Brain microvascular endothelial cell (primary cell): ENCODE measurements around the gene GTF2H4.
A peak's percentile ranks its signal among the peaks of the same experiment; 100 is the strongest.
"Not testable (repeated sequence)": the region's sequence is repeated elsewhere in the genome, so short reads cannot be mapped to it uniquely, and the experiment has no call there.

Experiments used
- DNase-seq: peaks from one replicate; pipeline ENCODE4 v3.0.0-alpha.2; 2020
- H3K27ac ChIP-seq: fragments of 250-450 bp; sonication (Bioruptor Pico); 2 replicates; pipeline ENCODE4 v1.5.1; 2020; ENCODE audit warnings: mild to moderate bottlenecking, moderate library complexity
- H3K27me3 ChIP-seq: fragments of 250-450 bp; sonication (Bioruptor Pico); replicated peaks from 2 replicates; pipeline ENCODE4 v1.5.1; 2020; ENCODE audit warnings: mild to moderate bottlenecking
- H3K36me3 ChIP-seq: fragments of 250-450 bp; sonication (Bioruptor Pico); replicated peaks from 2 replicates; pipeline ENCODE4 v1.5.1; 2020; ENCODE audit warnings: mild to moderate bottlenecking
- H3K4me3 ChIP-seq: 2 replicates; pipeline ENCODE4 v1.5.1; 2011; ENCODE audit warnings: low read depth, mild to moderate bottlenecking, control low read depth, low read length, moderate library complexity
- in situ Hi-C: cut with HindIII; loops from 2 replicates; pipeline ENCODE4 v1.10.0; 2017; ENCODE audit warnings: low sequenced_read_pairs, low pct_ligation_motif_present
- TF ChIP-seq, protein P1 (sequence below): IDR thresholded peaks from 2 replicates; pipeline ENCODE4 v1.5.1; 2011; ENCODE audit warnings: low read depth, mild to moderate bottlenecking, moderate library complexity, low read length, control low read depth, inconsistent platforms; ENCODE audit errors: missing control alignments

The GTF2H4 gene

DNA sequence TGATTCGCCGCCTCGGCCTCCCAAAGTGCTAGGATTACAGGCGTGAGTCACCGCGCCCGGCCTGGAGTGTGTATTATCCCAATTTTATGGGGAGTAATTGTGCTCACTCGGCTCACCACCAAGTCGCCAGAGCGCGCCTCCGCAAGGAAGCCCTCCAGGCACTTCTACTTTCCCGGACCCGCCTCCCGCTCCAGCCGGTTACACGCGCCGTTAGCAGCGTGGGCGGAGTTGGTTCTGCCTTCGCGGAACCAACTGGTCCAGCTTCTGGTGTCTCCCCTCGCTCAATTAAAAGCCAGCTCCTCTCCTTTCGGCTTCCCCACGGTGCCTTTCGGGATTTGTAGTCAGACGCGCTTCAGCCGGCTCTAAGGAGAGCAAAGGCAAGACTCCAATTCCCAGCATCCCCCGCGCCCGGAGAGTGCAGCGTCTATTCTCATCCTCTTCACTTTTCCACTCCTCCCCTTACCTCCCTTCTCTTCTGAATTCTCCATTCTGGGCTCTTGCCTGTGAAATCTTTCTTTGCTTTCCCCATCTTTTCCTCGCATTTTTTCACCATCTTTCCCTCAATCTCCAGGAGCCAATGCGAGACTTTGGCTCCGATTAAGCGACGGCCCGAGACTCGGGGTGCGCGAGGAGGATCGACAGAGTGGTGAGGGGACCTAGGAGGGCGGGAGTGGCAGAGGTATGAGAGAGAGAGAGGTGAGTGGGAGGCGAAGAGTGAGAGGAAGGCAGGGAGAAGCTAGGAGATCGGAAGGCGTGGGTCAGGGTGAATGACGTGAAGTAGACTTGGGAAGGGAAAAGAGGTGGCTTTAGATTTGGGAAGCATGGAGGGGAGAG lies at the start of gene GTF2H4:
Gene GTF2H4, plus strand, starts transcription at position 450 of the 834 bp plus-strand sequence.
- Histone ChIP-seq H3K4me3 (peak within 1 kb of the TSS; percentile 90), H3K27ac (peak within 1 kb of the TSS; percentile 33)
- TF ChIP-seq, protein P1, sequence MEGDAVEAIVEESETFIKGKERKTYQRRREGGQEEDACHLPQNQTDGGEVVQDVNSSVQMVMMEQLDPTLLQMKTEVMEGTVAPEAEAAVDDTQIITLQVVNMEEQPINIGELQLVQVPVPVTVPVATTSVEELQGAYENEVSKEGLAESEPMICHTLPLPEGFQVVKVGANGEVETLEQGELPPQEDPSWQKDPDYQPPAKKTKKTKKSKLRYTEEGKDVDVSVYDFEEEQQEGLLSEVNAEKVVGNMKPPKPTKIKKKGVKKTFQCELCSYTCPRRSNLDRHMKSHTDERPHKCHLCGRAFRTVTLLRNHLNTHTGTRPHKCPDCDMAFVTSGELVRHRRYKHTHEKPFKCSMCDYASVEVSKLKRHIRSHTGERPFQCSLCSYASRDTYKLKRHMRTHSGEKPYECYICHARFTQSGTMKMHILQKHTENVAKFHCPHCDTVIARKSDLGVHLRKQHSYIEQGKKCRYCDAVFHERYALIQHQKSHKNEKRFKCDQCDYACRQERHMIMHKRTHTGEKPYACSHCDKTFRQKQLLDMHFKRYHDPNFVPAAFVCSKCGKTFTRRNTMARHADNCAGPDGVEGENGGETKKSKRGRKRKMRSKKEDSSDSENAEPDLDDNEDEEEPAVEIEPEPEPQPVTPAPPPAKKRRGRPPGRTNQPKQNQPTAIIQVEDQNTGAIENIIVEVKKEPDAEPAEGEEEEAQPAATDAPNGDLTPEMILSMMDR: no peak

DNA sequence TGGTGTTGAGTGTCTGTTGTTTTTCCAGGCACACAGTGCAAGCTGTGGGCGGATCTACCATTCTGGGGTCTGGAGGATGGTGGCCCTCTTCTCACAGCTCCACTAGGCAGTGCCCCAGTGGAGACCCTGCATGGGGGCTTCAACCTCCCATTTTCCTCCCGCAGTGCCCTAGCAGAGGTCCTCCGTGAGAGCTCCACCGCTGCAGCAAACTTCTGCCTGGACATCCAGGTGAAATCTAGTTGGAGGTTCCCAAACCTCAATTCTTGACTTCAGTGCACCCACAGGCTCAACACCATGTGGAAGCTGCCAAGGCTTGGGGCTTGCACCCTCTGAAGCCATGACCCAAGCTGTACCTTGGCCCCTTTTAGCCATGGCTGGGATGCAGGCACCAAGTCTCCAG lies 48.3 kb upstream of the GTF2H4 start:
- in situ Hi-C loops, H3K27me3 ChIP-seq, DNase-seq, H3K27ac ChIP-seq, H3K36me3 ChIP-seq, H3K4me3 ChIP-seq: not testable (repeated sequence)

More for the DNA sequence above, at the start of gene GTF2H4:
- DNase-seq: peak; percentile 98
- in situ Hi-C loops: no loop called here
- Histone ChIP-seq H3K36me3 (peaks cover 21% of the 10 kb centered on the region), H3K27me3 (no peaks in the 10 kb centered on the region)

DNA sequence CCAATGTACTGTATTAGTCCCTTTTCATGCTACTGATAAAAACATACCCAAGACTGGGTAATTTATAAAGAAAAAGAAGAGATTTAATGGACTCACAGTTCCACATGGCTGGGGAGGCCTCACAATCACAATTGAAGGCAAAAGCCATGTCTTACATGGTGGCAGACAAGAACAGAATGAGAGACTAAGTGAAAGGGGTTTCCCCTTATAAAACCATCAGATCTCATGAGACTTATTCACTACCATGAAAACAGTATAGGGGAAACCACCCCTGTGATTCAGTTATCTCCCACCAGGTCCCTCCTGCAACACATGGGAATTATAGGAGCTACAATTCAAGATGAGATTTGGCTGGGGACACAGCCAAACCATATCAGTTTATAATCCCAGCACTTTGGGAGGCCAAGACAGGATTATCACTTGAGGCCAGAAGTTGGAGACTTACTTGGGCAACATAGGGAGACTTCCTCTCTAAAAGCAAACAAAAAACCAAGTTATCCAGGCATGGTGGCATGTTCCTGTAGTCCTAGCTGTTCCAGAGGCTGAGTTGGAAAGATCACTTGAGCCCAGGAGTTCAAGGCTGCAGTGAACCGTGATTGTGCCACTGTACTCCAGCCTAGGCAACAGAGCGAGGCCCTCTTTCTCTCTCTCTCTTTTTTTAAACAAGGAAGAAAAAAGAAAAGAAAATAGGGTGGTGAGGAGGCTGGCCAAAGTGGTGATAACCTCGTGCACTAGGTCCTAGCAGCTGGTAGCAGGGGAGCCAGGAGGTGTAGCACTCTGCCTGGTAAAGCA lies 46.6 kb upstream of the GTF2H4 start:
- TF ChIP-seq, protein P1: no peak
- H3K27ac ChIP-seq: no peak overlapping the region
- in situ Hi-C loops: no loop called here
- no peaks in the 10 kb centered on the region for H3K36me3 ChIP-seq
- no peaks in the 10 kb centered on the region for H3K27me3 ChIP-seq
- H3K4me3 ChIP-seq: no peak overlapping the region
- DNase-seq: no peak

DNA sequence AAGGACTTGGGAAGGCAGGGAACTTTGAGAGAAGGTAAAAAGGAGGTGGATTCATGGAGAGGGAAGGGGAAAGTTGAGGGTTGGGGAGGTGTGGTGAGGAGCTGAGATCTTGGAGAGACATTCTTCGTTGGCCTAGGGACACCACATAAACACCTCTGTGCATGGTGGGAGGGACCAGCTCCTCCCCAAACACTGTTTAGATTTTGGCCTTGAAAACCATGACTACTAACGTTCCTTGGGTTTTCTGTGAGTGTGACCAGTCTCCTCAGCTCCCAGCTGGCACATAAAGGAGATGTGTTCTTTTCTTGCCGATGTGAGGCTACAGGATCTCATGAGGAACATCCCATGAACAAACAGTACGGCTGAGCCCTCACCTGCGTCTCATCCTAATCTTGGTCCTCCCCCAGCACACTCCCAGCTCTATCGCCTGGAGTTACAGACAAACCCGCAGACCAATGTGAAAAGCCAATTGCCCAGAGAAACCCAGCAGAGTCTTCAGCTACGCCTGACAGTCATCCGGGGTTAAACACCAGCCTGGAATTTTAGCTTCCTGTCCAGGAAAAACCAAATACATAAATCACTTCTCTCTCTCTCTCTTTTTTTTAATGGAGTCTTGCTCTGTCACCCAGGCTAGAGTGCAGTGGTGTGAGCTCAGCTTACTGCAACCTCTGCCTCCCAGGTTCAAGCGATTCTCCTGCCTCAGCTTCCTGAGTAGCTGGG lies 45.7 kb upstream of the GTF2H4 start:
- TF ChIP-seq, protein P1: no peak
- no peak overlapping the region for H3K4me3 ChIP-seq
- H3K27me3 ChIP-seq: no peaks in the 10 kb centered on the region
- in situ Hi-C loops: no loop called here
- no peak for DNase-seq
- no peaks in the 10 kb centered on the region for H3K36me3 ChIP-seq
- no peak overlapping the region for H3K27ac ChIP-seq

DNA sequence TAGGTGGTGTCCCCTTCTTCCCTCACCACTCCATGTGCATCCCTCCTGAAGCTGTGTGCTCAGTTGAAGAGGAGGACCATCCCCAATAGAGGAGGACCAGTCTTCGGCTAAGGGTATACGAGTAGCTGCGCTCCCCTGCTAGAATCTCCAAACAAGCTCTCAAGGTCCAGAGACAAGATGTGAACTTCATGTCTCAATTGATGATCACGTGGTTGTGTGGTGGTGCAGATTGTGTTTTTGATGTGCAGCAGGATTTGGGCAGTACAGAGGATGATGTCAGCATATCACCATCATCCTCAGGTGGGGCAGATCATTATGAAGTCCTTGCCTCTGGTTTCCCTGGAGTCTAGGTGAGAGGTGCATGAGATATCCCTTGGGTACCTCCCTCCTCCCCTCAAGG lies 43.7 kb upstream of the GTF2H4 start:
- TF ChIP-seq, protein P1: no peak
- Histone ChIP-seq H3K27me3 (no peaks in the 10 kb centered on the region), H3K4me3 (no peak overlapping the region), H3K36me3 (no peaks in the 10 kb centered on the region), H3K27ac (no peak overlapping the region)
- in situ Hi-C loops: no loop called here
- DNase-seq: no peak

DNA sequence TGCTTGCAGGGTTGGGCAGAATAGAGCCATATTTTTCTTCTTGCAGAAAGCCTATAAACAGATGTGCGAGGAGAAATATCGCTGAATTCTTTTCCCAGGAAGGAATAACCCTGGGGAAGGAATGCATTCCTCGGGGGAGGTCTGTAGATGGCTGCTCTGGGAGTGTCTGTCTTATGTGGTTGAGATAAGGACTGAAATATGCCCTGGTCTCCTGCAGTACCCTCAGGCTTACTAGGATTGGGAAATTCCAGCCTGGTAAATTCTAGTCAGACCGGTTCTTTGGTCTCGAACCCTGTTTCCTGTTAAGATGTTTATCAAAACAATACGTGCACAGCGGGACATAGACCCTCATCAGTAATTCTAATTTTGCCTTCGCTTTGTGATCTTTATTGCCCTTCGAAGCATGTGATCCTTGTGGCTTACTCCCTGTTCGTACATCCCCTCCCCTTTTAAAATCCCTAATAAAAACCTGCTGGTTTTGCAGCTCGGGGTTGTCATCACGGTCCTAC lies 38.7 kb upstream of the GTF2H4 start:
- H3K27me3 ChIP-seq, H3K4me3 ChIP-seq, H3K36me3 ChIP-seq, in situ Hi-C loops, H3K27ac ChIP-seq: not testable (repeated sequence)
- peak; percentile 26 for DNase-seq
